Nephron progenitor cell (in vitro differentiated cells): ENCODE data around the gene OCRL.

Experiments
- DNase-seq: peaks from one replicate; pipeline ENCODE4 v3.0.0; 2021
- H3K27ac Mint-ChIP-seq: 2 replicates; pipeline ENCODE4 v1.8.0; 2021; ENCODE audit warnings: mild to moderate bottlenecking, moderate library complexity, mixed read lengths
- H3K27me3 Mint-ChIP-seq: 2 replicates; pipeline ENCODE4 v1.8.0; 2021; ENCODE audit warnings: mild to moderate bottlenecking, low read depth, mixed read lengths; ENCODE audit not compliant: poor library complexity
- H3K36me3 Mint-ChIP-seq: 2 replicates; pipeline ENCODE4 v1.8.0; 2021; ENCODE audit warnings: low read depth, mixed read lengths
- H3K4me1 Mint-ChIP-seq: 2 replicates; pipeline ENCODE4 v1.8.0; 2021; ENCODE audit warnings: mixed read lengths
- H3K4me3 Mint-ChIP-seq: 2 replicates; pipeline ENCODE4 v1.8.0; 2021; ENCODE audit warnings: mild to moderate bottlenecking, moderate library complexity, mixed read lengths
- H3K9me3 Mint-ChIP-seq: 2 replicates; pipeline ENCODE4 v1.8.0; 2021; ENCODE audit warnings: mild to moderate bottlenecking, moderate library complexity, mixed read lengths
- CTCF ChIP-seq: fragments of 200-600 bp; sonication (generic); IDR thresholded peaks from 2 replicates; pipeline ENCODE4 v1.5.0; 2021; ENCODE audit warnings: antibody characterized with exemption

OCRL gene

GRCh38 chrX:129613596-129613995, 73.5 kb downstream of the OCRL start:
- no peak for DNase-seq
- H3K27me3 Mint-ChIP-seq, result peaks cover 18% of the 10 kb centered on the region
- H3K4me1 Mint-ChIP-seq, result peaks cover 13% of the 10 kb centered on the region
- no peak for TF ChIP-seq CTCF
- H3K36me3 Mint-ChIP-seq, result no peaks in the 10 kb centered on the region
- peaks cover 10% of the 10 kb centered on the region for H3K9me3 Mint-ChIP-seq
- H3K4me3 Mint-ChIP-seq, result no peak overlapping the region
- H3K27ac Mint-ChIP-seq, result no peak overlapping the region

GRCh38 chrX:129614481-129615255, 74.6 kb downstream of the OCRL start:
- H3K4me1 Mint-ChIP-seq, result peaks cover 13% of the 10 kb centered on the region
- H3K27me3 Mint-ChIP-seq, result peaks cover 7% of the 10 kb centered on the region
- DNase-seq, result no peak
- H3K27ac Mint-ChIP-seq, result no peak overlapping the region
- no peaks in the 10 kb centered on the region for H3K36me3 Mint-ChIP-seq
- H3K9me3 Mint-ChIP-seq, result peaks cover 10% of the 10 kb centered on the region
- no peak for TF ChIP-seq CTCF
- no peak overlapping the region for H3K4me3 Mint-ChIP-seq

- Mint-ChIP-seq H3K36me3 (no peaks in the 10 kb centered on the region), H3K27ac (no peak overlapping the region), H3K4me1 (peaks cover 13% of the 10 kb centered on the region), H3K9me3 (peaks cover 4% of the 10 kb centered on the region), H3K27me3 (peaks cover 3% of the 10 kb centered on the region), H3K4me3 (no peak overlapping the region)
- no peak for TF ChIP-seq CTCF
- DNase-seq, result no peak
Measured at GRCh38 chrX:129617420-129617819, 77.4 kb downstream of the OCRL start.

GRCh38 chrX:129618997-129619396, 78.9 kb downstream of the OCRL start:
- Mint-ChIP-seq H3K27ac (no peak overlapping the region), H3K4me3 (no peak overlapping the region), H3K36me3 (no peaks in the 10 kb centered on the region), H3K27me3 (peaks cover 3% of the 10 kb centered on the region), H3K9me3 (peaks cover 8% of the 10 kb centered on the region), H3K4me1 (peaks cover 13% of the 10 kb centered on the region)
- no peak for DNase-seq
- TF ChIP-seq CTCF, result no peak

GRCh38 chrX:129622757-129623301, 82.8 kb downstream of the OCRL start:
- peaks cover 6% of the 10 kb centered on the region for H3K27me3 Mint-ChIP-seq
- H3K4me3 Mint-ChIP-seq, result no peak overlapping the region
- peaks cover 26% of the 10 kb centered on the region for H3K9me3 Mint-ChIP-seq
- H3K36me3 Mint-ChIP-seq, result no peaks in the 10 kb centered on the region
- no peak for TF ChIP-seq CTCF
- no peak overlapping the region for H3K27ac Mint-ChIP-seq
- no peaks in the 10 kb centered on the region for H3K4me1 Mint-ChIP-seq
- DNase-seq, result no peak

GRCh38 chrX:129626026-129626425, 86.0 kb downstream of the OCRL start:
- H3K27ac Mint-ChIP-seq, result no peak overlapping the region

More at GRCh38 chrX:129626026-129626425, 86.0 kb downstream of the OCRL start:
- Mint-ChIP-seq H3K9me3 (peaks cover 26% of the 10 kb centered on the region), H3K27me3 (peaks cover 7% of the 10 kb centered on the region), H3K4me3 (no peak overlapping the region), H3K4me1 (no peaks in the 10 kb centered on the region), H3K36me3 (no peaks in the 10 kb centered on the region)
- DNase-seq, result no peak
- no peak for TF ChIP-seq CTCF
